ENCODE data around the gene USP4.
"Not testable (repeated sequence)": the region's sequence is repeated elsewhere in the genome, so short reads cannot be mapped to it uniquely, and the experiment has no call there.

Gene USP4

DNA sequence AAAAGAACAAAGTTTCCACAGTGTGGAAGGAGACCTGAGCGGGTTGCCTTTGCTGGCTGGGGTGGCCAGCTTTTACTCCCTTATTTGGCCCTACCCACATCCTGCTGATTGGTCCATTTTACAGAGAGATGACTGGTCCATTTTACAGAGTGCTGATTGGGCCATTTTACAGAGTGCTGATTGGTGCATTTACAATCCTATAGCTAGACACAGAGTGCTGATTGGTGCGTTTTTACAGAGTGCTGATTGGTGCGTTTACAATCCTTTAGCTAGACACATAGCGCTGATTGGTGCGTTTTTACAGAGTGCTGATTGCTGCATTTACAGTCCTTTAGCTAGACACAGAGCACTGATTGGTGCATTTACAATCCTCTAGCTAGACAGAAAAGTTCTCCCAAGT, 111.0 kb downstream of the USP4 start:
- peaks cover 89% of the 10 kb centered on the region for H3K9me3 Mint-ChIP-seq
- H3K36me3 Mint-ChIP-seq (ENCODE audit: low read depth); intact Hi-C loops (cut with micrococcal nuclease); H3K4me3 Mint-ChIP-seq; H3K4me1 Mint-ChIP-seq (ENCODE audit: low read depth); H3K27ac Mint-ChIP-seq; H3K27me3 Mint-ChIP-seq: not testable (repeated sequence)
